Measurements from ENCODE around the gene CNKSR3.

- TF ChIP-seq POLR2AphosphoS5 (IDR thresholded peaks at IDR 0.05; ENCODE audit: low read depth, low read length) (no peak), POLR2A (IDR thresholded peaks at IDR 0.05; ENCODE audit: low read depth, low read length) (no peak), TAF1 (IDR thresholded peaks at IDR 0.05; ENCODE audit: borderline replicate concordance, low read depth, low read length) (no peak)
Observed at GRCh38 chr6:154403788-154404187, 106.7 kb downstream of the CNKSR3 start.
